HCT116 (cell line): ENCODE measurements around the gene XDH.

Source experiments
- CTCF ChIP-seq, 3 experiments: fragments of 200-600 bp in 1 of 3; sonication (generic) in 1 of 3; IDR thresholded peaks in 2 of 3; conservative IDR thresholded peaks in 1 of 3; 2 replicates each; pipeline ENCODE4 v1.5.1; 2012 to 2017; ENCODE audit warnings: low read depth in 2 of 3, low read length in 2 of 3, antibody characterized with exemption in 1 of 3, borderline replicate concordance in 1 of 3, control low read depth in 1 of 3, mild to moderate bottlenecking in 1 of 3, mixed read lengths in 1 of 3, mixed run types in 1 of 3, moderate library complexity in 1 of 3; ENCODE audit not compliant: insufficient read depth in 1 of 3
- ELF1 ChIP-seq: IDR thresholded peaks from 2 replicates; pipeline ENCODE4 v1.6.1; 2012; ENCODE audit warnings: low read depth, borderline replicate concordance
- EZH2 ChIP-seq: fragments of 200-600 bp; sonication (generic); IDR thresholded peaks from 2 replicates; pipeline ENCODE4 v1.6.1; 2017; ENCODE audit warnings: antibody characterized with exemption, mixed run types
- EZH2phosphoT487 ChIP-seq: fragments of 200-600 bp; IDR thresholded peaks from 2 replicates; pipeline ENCODE4 v1.6.1; 2018; ENCODE audit warnings: antibody characterized with exemption, borderline replicate concordance
- FOSL1 ChIP-seq: IDR thresholded peaks from 2 replicates; pipeline ENCODE4 v1.6.1; 2012; ENCODE audit warnings: low read depth
- JUND ChIP-seq: IDR thresholded peaks from 2 replicates; pipeline ENCODE4 v1.6.1; 2012
- POLR2A ChIP-seq: IDR thresholded peaks from 2 replicates; pipeline ENCODE4 v1.7.0; 2011; ENCODE audit warnings: borderline replicate concordance; ENCODE audit not compliant: insufficient read depth, insufficient read length; ENCODE audit errors: extremely low read depth
- POLR2AphosphoS5 ChIP-seq: IDR thresholded peaks from 2 replicates; pipeline ENCODE4 v1.6.1; 2011; ENCODE audit warnings: mild to moderate bottlenecking, low read depth, low read length, moderate library complexity
- RAD21 ChIP-seq: IDR thresholded peaks from 2 replicates; pipeline ENCODE4 v1.6.1; 2012; ENCODE audit warnings: low read depth, mild to moderate bottlenecking
- REST ChIP-seq: IDR thresholded peaks from 2 replicates; pipeline ENCODE4 v1.6.1; 2012; ENCODE audit warnings: low read depth
- SIN3A ChIP-seq: IDR thresholded peaks from 2 replicates; pipeline ENCODE4 v1.6.1; 2012; ENCODE audit warnings: low read depth
- TCF7L2 ChIP-seq: IDR thresholded peaks from 2 replicates; pipeline ENCODE4 v1.7.0; 2011; ENCODE audit warnings: borderline replicate concordance, inconsistent platforms; ENCODE audit not compliant: insufficient read depth, insufficient read length; ENCODE audit errors: extremely low read depth

GRCh38 chr2:31365348-31365747, 49.2 kb downstream of the XDH start:
- TF ChIP-seq EZH2 (no peak), CTCF (IDR thresholded peaks at IDR 0.05 in 2 of 3, conservative IDR thresholded peaks at IDR 0.05 in 1 of 3; ENCODE audit: borderline replicate concordance in 1 of 3, insufficient read depth in 1 of 3, low read depth in 2 of 3, low read length in 2 of 3) (no peak), EZH2phosphoT487 (no peak), POLR2AphosphoS5 (no peak), POLR2A (no peak), RAD21 (no peak), ELF1 (no peak), REST (no peak), SIN3A (no peak), FOSL1 (no peak), JUND (no peak), TCF7L2 (no peak)
